OCI-LY7 (cell line): Measurements from ENCODE around the gene CRY1.

Source experiments
- CTCF ChIP-seq: fragments of 200-600 bp; sonication (generic); conservative IDR thresholded peaks from 2 replicates; pipeline ENCODE4 v1.5.1; 2014; ENCODE audit warnings: mild to moderate bottlenecking, antibody characterized with exemption, low read length, moderate library complexity, mixed read lengths
- EZH2phosphoT487 ChIP-seq: fragments of 200-600 bp; sonication (generic); IDR thresholded peaks from 2 replicates; pipeline ENCODE4 v1.6.1; 2018; ENCODE audit warnings: low read depth, borderline replicate concordance, mild to moderate bottlenecking, mixed run types, antibody characterized with exemption, low read length, moderate library complexity, mixed read lengths

GRCh38 chr12:106947461-106947860 is 145.9 kb downstream of the CRY1 start:
- TF ChIP-seq EZH2phosphoT487 = no peak
- no peak for TF ChIP-seq CTCF
